ENCODE results near the gene AVPR2.

The AVPR2 gene

DNA sequence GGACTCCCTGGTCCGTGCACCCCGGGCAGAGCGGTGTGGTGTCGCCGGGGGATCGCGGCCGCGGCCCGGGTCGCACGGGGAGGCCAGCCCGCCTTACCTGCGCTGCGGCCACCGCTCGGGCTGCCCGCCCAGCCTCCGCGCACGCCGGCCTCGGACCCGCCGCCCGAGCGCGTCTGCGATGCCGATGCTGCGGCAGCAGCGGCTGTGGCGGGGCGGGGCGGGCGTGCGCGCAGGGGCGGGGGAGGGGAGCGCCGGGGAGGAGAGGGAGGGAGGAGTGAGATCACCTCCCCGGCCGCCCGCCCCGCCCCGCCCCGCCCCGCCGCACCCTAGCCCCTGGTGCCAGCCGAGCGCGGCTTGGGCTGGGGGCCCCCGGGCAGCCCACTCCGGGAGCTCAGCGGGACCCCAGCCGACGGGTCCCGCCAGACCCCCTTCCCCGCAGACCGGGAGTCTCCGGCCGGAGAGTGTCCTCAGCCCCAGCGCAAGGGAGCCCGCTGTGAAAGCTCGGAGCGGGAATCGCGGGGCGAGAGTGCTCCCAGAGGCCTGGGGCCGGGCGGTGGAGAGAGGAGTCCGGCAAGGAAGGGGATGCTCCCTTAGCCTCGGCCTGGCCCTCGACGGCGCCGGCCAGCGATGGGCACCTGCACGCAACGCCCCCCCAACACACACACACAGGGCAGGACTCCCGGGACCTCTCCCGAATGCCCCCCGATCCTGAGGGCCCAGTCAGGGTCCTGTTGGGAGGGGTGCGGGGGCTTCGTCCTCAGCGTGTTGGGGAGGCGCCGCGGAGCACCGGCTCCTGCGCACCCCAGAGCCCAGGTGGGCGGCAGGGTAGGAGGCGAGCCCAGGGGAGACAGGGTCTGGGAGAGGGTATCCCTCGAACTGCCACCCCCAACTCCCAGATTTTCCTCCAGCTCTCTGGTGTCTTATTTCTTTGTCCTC is 18.2 kb upstream of the AVPR2 start, which contains the start of gene L1CAM:
Gene L1CAM (minus strand): TSS at position 206 of the 936 bp plus-strand sequence. CDS start 10,337 bp downstream, outside the sequence.
- DNase-seq (ENCODE audit: low read depth in 3 of 3), result no peak

DNA sequence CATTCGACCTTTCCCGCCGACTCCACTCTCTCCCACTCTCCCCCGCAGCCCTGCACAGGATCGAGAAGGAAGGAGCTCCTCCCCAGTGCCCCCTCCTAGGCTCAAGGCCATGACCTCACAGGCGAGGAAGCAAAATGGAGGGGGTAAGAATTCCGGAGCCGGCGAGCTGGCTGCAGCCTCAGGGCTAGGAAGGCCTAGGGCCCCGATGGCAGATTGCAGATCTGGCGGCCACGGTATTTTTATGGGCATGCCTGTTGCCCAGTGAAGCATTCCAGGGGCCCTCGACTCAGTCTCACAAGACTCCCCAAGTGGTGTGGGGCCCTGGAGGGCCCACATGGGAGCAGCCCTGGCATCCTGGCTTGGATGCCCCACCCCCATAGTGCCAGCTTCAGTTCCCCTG is 17.6 kb upstream of the AVPR2 start:
- DNase-seq (ENCODE audit: low read depth in 3 of 3), result no peak

DNA sequence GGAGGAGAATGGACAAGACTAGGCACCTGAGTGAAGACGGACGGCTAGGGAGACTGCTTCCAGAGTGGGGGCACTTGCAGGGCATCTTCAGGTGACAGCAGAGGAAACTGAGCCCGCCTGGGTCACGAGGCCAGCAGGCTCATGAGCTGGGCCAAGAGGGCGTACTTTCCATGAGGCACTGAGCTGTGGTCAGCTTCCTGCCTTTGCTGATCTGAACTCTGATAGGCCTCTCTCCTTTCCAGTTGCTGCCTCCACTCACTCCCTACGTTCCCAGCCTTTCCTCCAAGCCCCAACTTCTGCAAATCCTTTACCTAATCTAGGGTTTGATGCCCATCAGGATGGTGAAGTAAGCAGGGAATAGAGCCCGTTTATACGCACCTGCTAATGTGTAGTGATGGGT is 17.1 kb upstream of the AVPR2 start:
- DNase-seq (ENCODE audit: low read depth in 3 of 3), result no peak

DNA sequence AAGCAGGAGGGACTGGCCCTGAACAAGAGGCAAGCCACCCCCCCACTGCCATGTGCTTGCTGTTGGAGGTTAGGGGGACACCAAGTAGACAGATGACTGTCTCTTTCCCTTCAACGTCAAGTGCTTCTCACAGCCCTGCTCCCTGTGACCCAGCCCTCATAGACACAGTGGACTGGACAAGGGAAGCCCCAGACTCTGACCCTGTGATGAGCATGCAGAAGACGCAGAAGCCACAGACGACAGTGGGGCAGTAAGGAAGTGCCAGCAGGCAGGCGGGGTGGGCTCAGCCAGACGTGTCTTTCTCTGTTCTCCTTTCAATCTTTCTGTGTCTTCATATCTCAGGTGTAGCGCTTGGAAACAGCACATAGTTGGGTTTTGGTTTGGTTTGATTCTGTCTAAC is 16.1 kb upstream of the AVPR2 start:
- no peak for DNase-seq (ENCODE audit: low read depth in 3 of 3)

DNA sequence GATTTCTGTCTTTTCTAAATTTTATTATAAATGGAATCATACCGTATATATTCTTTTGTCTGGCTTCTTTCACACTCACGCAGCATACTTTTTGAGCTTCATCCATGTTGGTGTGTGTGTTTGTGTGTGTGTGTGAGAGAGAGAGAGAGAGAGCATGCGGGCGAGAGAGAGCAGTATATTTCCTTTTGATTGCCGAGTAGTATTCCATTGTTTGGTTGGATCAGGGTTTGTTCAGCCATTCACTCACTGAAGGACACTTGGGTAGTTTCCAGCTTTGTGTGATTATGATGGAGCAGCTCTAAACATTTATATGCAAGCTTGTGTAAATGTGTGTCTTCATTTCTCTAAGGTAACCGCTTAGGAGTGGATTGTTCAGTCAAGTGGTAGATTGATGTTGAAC is 15.3 kb upstream of the AVPR2 start:
- no peak for DNase-seq (ENCODE audit: low read depth in 3 of 3)

DNA sequence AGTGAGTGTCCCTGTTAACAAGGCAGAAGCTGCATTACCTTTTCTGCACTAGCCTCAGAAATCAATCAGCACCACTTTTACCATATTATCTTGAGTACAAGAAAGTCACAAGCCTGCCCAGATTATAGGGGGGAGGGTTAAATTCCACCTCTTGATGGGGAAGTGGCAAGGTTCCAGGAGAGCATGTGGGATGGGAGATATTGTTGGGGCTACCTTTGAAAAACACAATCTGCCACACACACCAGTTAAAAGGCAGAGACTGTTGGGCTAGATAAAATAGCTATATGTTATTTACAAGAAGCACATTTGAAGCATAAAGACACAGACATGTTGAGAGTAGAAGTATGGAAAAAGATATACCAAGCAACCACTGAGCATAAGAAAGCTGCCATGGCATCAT is 6.6 kb upstream of the AVPR2 start:
- DNase-seq (ENCODE audit: low read depth in 3 of 3), result no peak

DNA sequence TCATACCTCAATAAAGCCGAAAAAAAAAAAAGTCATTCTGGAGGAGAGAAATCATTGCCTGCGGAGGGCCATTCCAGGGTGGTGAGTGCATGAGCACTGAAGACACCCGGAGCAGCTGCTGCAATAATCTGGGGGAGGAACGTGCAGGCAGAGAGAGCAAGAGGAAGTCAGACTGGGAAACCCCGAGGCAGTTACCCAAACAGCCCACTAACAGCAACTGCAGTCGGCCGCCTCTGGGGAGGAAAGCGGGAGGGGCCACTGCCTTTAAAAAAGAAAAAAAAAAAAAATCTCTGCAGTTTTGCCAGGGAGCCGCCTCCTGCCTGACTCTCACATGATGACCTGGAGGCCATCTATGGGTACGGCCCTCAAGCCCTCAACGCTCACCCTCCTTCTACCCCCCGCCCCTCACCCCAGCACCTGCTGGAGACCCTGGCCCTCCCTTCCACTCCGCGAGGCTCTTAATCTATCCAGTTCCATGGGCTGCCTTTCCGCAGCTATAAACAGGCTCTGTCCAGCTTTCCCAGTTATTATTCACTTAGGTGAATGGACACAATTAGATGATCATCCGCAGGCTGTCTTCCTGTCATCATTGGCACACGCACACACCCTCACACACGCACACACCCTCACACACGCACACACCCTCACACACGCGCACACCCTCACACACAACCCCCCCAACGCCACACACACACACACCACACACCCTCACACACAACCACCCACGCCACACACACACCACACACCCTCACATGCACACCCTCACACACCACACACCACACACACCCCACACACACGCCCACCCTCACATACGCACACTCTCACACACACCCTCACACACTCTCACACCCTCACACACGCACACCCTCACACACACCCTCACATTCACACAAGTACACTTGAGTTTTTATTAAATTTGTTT is 3.4 kb upstream of the AVPR2 start:
- DNase-seq (ENCODE audit: low read depth in 3 of 3), result peak; percentile 20 to 57 (median 32)

DNA sequence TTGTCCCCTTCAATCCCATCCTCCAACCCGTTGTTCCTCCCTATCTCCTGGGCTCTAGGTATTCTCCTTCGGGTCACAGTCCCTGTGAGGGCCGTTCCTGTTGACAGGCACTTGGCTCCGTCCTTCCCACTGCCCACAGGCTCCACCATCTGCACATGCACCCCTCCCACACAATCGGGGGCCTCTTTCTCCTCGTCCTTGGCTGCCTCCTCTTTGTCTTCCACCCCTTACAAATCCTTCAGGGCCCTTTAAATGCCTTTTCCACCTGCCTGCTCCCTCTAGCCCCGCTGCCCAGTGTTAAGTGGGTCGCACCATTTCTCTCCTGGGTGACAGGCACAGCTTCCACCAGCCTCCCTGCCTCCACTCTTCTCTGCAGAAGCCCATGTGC is 2.7 kb upstream of the AVPR2 start:
- DNase-seq (ENCODE audit: low read depth in 3 of 3), result no peak

DNA sequence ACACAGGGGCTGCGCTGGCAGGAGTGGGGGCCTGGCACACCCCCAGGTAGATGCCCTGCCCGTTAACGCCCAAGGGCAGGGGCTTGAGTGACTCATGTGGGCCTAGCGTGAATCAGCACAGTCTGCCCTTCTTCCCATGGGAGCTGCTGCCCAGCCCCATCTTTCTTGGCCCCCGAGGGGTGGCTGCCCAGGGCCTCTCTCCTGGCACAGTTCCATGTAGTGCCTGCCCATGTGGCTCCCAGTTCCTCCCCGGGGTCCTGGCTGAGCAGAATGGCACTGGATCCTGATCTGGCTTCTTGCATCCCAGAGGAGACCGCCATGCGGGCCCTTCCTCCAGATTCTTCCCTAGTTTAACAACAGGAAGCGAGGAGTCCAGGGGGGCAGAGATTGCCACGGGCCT is 2.1 kb upstream of the AVPR2 start:
- DNase-seq (ENCODE audit: low read depth in 3 of 3), result no peak

DNA sequence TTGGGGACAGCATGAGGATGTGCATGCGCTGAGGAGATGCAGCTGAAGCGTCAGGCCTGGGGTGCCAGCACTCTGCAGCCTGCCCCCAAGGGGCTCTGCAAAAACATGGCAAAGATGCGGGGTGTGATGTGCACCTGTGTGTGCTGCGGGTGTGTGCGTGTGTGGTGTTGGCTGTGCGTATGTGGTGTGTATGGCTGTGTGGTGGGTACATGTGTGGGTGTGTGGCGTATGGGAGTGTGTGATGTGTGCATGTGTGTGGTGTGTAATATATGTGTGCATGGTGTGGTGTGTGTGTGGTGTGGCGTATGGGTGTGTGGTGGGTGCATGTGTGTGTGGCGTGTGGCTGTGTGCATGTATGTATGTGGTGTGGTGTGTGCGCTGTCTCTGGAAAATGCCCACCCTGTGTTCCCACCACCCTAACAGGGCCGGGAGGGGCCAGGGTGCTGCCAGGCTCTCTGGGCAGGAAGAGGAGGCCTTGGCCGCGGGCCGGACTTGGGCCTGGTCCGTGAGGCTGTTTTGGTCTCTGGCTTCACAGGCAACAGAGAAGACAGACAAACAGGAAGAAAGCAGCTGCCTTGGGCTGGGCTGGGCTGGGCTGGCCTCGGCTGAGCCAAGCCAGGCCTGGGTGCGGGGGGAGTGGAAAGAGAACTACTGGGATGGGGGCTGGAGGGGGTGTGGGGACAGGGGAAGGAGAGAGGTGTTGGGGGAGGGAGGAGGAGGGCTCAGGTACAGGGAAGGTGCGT is 1.1 kb upstream of the AVPR2 start:
- no peak for DNase-seq (ENCODE audit: low read depth in 3 of 3)

DNA sequence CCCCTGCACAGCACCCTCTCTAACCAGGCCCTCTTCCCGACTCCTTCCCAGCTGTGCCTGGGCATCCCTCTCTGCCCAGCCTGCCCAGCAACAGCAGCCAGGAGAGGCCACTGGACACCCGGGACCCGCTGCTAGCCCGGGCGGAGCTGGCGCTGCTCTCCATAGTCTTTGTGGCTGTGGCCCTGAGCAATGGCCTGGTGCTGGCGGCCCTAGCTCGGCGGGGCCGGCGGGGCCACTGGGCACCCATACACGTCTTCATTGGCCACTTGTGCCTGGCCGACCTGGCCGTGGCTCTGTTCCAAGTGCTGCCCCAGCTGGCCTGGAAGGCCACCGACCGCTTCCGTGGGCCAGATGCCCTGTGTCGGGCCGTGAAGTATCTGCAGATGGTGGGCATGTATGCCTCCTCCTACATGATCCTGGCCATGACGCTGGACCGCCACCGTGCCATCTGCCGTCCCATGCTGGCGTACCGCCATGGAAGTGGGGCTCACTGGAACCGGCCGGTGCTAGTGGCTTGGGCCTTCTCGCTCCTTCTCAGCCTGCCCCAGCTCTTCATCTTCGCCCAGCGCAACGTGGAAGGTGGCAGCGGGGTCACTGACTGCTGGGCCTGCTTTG is 1.1 kb downstream of the AVPR2 start:
- DNase-seq (ENCODE audit: low read depth in 3 of 3), result no peak

DNA sequence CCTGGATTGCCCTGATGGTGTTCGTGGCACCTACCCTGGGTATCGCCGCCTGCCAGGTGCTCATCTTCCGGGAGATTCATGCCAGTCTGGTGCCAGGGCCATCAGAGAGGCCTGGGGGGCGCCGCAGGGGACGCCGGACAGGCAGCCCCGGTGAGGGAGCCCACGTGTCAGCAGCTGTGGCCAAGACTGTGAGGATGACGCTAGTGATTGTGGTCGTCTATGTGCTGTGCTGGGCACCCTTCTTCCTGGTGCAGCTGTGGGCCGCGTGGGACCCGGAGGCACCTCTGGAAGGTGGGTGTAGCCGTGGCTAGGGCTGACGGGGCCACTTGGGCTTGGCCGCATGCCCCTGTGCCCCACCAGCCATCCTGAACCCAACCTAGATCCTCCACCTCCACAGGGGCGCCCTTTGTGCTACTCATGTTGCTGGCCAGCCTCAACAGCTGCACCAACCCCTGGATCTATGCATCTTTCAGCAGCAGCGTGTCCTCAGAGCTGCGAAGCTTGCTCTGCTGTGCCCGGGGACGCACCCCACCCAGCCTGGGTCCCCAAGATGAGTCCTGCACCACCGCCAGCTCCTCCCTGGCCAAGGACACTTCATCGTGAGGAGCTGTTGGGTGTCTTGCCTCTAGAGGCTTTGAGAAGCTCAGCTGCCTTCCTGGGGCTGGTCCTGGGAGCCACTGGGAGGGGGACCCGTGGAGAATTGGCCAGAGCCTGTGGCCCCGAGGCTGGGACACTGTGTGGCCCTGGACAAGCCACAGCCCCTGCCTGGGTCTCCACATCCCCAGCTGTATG is 1.8 kb downstream of the AVPR2 start:
- no peak for DNase-seq (ENCODE audit: low read depth in 3 of 3)

DNA sequence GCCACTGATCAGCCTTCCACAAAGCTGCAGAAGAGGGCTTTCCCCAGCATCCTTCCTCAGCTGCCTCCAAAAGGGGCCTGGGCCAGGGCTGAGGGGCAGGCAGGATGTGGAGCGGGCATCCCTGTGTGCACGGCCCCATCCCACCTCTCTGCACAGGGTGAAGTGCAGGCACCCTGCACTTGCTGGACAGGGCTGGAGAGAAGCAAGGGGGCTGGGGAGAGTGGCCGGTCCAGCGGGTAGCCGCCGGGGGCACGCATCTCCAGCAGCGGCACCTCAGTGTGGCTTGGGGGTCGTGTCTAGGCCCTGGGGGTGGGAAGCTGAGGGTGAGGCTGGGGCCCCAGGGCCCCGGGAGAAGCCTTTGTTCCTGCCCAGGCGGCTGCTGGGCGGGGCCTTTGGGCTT is 3.0 kb downstream of the AVPR2 start:
- no peak for DNase-seq (ENCODE audit: low read depth in 3 of 3)

DNA sequence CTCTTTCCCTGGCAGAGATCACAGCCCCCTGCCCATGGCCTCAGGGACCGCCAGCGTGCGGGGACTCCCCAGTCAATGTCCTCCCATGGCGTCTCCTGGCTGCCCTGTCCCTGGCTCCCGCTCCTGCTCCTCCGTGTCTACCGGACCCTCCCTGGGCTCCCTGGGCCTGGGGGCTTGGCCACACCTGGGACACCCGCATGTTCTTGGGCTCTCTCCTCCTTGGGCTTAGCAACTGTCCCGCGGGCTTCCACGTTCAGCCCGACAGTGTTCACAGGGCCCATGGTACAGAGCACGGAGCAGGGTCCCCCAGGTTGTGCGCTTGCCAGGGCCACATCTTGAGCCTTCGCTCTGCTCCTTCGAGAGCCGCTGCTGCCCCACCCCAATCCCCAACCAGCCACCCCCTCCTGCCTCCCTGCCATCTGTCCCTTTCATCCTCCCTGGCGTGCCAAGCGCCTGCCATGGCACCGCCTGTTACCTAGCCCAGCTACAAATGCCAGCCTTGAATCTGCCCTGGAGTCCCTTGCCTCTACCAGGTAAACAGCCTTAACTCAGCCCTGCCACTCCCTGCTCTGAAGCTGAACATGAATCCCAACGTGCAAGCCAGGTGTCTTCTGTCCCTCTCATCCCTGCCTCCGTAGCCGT is 3.9 kb downstream of the AVPR2 start:
- no peak for DNase-seq (ENCODE audit: low read depth in 3 of 3)

DNA sequence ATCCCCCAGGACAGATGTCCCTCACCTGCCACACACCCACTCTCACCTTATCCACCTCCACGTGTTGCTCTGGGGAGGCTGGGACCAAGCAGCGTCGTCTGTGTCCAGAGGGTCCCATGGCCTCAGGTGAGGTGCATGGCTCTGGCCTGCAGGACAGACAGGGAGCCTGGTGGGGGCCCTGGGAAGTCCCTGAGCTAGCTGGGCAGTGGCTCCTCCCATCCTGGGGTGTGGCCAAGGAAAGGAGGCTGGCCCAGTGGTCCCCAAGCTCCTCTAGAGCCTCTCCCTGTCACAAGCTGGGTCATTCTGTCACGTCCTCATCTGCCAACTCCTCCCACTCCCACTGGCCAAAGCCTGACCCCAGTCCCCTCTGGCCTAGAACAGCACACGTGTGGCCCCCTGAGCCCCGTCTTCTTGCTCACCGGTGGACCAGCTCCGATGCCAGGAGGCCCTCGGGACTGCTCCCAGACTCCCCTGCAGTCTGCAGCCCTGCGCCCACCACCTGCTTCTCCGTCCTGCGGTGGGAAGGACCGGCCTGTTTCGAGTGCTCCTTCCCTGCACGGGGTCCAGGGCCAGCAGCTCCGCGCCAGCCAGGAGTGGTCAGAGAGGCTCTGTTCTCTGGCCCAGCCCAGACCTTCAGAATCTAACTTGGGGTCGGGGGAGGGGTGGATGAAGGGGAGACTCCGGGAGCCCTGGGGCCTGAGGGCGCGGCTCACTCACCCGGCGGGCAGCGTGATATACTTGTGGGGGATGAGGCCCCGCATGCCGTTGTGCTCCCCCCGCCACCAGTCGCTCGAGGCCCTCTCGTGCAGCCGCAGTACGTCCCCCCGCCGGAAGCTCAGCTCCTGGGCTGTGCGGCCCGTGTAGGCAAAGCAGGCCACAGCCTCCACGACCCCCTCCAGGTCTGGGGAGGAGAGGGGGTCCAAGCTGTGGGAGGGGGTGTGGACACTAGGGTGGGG is 4.8 kb downstream of the AVPR2 start:
- no peak for DNase-seq (ENCODE audit: low read depth in 3 of 3)

DNA sequence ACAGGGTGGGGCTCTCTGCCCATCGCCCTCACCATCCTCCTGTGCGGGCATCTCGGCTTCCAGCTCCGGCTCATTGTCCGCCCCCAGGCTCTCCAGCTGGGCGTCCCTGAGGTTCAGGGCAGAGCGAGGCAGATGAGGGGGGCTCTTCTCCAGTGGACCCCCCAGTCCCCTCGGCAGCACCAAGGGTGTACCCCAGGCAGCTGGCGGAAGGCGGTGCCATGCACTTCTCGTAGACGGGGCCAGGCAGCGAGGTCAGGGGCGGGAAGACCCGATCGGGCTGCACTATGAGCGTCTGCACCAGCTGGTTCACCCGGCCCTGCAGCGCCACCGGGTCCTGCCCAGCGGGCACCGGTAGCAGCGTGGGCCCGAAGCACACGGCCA is 5.5 kb downstream of the AVPR2 start:
- DNase-seq (ENCODE audit: low read depth in 3 of 3), result no peak

DNA sequence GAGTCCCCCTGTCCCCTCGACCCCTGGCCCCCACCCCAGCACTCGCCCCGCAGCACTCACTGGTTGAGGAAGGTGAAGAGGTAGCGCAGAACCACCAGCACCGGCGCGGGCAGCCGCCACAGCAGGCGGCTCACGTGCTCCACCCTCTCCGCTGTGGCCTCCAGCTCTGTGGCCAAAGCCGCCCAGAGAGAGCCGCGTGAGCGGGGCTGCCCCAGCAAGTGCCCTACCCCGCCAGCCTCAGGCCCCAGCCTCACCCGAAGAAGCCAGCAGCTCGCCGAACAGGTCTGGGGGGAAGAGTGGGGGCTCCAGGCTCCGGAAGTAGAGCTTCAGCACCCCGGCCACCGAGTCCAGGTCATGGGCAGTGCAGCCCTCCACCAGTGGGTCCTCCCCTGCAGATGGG is 6.0 kb downstream of the AVPR2 start:
- no peak for DNase-seq (ENCODE audit: low read depth in 3 of 3)

DNA sequence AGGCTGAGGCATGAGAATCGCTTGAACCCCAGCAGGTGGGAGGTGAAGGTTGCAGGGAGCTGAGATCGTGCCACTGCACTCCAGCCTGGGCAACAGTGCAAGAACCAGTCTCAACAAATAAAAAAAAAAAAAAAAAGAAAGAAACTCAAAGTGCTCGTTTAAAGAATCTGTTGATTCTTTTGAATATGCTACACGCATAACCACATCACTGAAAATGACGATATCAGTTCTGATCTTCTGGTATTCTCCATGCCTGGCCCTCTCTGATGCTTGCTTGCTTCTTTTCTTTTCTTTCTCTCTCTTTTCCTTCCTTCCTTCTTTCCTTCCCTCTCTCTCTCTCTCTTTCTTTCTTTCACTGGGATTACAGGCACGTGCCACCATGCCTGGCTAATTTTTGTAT is 7.3 kb downstream of the AVPR2 start:
- no peak for DNase-seq (ENCODE audit: low read depth in 3 of 3)

DNA sequence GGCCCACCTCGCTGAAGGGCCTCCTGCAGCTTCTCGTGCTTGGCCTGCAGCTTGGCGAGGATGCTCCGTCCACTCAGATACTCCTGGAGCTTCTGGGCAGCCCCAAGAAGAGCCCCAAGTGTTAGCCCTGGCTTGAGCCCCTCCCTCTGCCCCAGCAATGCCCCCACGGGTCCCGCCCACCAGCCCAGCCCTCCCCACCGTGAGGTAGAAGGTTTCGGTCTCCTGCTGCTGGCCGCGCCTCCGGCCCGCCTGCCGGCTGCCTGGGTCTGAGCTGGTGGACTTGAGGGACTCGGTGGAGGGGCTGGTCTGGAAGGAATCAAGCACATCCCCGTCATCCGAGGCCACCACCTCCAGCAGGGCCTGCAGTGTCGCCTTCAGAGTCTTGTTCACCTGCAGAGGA is 8.7 kb downstream of the AVPR2 start:
- no peak for DNase-seq (ENCODE audit: low read depth in 3 of 3)
